Activated naive CD8-positive, alpha-beta T cell treated with anti-CD3 and anti-CD28 coated beads for 36 hours (primary cell): ENCODE measurements around the gene IL31. TPM values are rescaled to one million over a fixed set of nuclear protein-coding genes. Genes with fewer than 3 reads are reported as not detected.
"Not testable (repeated sequence)": the region's sequence is repeated elsewhere in the genome, so short reads cannot be mapped to it uniquely, and the experiment has no call there.

ENCODE experiments used
- DNase-seq: peaks from one replicate; pipeline ENCODE4 v3.0.0; 2021
- H3K27ac Mint-ChIP-seq: one replicate; pipeline ENCODE4 v1.8.0; 2022; ENCODE audit warnings: mild to moderate bottlenecking, moderate library complexity, mixed read lengths
- H3K27me3 Mint-ChIP-seq: one replicate; pipeline ENCODE4 v1.8.0; 2022; ENCODE audit warnings: mild to moderate bottlenecking, mixed read lengths
- H3K36me3 Mint-ChIP-seq: one replicate; pipeline ENCODE4 v1.8.0; 2021; ENCODE audit warnings: mild to moderate bottlenecking, mixed read lengths
- H3K4me1 Mint-ChIP-seq: one replicate; pipeline ENCODE4 v1.8.0; 2021; ENCODE audit warnings: mixed read lengths
- H3K4me3 Mint-ChIP-seq: one replicate; pipeline ENCODE4 v1.8.0; 2022; ENCODE audit warnings: mild to moderate bottlenecking, moderate library complexity, mixed read lengths
- H3K9me3 Mint-ChIP-seq: one replicate; pipeline ENCODE4 v1.8.0; 2022; ENCODE audit warnings: mixed read lengths
- total RNA-seq, 2 experiments: library from RNA; stranded (reverse); gene quantifications; one replicate each; pipeline ENCODE4 v1.2.3, GENCODE V29; 2021

The IL31 gene
- total RNA-seq, 2 experiments from 2014 or later = not detected

DNA sequence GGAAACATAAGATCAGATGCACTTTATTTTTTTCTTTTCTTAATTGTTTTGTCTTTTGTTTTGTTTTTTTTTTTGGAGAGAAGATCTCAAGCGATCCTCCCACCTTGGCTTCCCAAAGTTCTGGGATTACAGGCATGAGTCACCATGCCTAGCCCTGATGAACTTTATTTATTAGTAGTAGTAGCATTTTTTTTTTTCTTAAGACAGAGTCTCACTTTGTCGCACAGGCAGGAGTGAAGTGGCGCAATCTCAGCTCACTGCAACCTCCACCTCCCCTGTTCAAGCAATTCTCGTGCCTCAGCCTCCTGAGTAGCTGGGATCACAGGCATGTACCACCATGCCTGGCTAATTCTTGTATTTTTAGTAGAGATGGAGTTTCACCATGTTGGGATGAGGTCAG is 2.5 kb upstream of the IL31 start:
- H3K36me3 Mint-ChIP-seq, H3K27me3 Mint-ChIP-seq, DNase-seq, H3K27ac Mint-ChIP-seq, H3K4me3 Mint-ChIP-seq, H3K9me3 Mint-ChIP-seq, H3K4me1 Mint-ChIP-seq: not testable (repeated sequence)

DNA sequence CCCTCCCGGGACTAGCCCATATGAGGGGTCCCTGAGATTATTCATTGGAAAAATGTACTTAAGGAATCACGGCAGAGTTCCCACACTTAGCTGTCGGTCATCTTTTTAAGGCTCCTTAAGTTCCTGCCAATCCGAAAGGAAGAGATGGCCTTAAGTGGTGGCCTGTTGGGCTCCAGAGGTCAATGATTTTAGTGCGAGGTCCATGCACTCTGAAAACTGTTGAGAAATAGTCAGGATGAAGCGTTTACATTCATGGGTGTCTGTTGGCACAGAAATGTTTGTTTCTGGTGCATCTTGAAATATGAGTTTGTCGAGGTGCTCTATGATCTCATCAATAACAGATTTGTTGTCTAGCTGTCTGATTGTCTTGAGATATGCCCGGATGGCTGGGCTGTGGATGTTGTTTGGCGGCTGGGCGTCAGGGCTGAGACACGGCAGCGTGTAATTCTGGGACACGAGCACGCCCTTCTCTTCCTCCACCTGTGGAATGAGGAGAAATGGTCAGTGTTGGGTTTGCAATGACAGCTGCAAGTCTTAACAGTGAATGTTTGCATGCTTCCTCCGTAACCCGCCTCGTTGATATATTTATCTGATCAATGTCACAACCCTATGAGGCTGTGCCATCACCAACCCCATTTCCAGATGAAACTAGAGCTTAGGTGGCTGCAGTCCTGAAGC is 1.6 kb downstream of the IL31 start:
- Mint-ChIP-seq H3K4me3 (no peak overlapping the region), H3K9me3 (no peaks in the 10 kb centered on the region)

DNA sequence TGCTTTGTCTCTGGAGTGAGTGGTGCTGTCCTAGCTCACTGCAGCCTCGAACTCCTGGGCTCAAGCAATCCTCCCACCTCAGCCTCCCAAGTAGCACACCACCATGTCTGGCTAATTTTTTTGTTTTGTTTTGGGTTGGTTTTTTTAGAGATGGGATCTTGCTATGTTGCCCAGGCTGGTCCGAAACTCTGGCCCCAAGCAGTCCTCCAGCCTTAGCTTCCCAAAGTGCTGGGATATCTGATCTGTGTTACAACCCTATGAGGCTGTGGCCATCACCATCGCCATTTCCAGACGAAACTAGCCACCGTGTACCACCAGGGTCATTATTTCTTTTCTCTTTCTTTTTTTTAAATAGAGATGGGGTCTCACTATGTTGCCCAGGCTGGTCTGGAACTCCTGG is 2.6 kb downstream of the IL31 start:
- Mint-ChIP-seq H3K36me3 (no peaks in the 10 kb centered on the region), H3K27me3 (no peaks in the 10 kb centered on the region), H3K4me3 (no peak overlapping the region), H3K4me1 (no peaks in the 10 kb centered on the region), H3K27ac (no peak overlapping the region), H3K9me3 (no peaks in the 10 kb centered on the region)
- DNase-seq = no peak

More for the DNA sequence above, 1.6 kb downstream of the IL31 start:
- no peak overlapping the region for H3K27ac Mint-ChIP-seq
- H3K4me1 Mint-ChIP-seq = no peaks in the 10 kb centered on the region
- no peaks in the 10 kb centered on the region for H3K27me3 Mint-ChIP-seq
- no peaks in the 10 kb centered on the region for H3K36me3 Mint-ChIP-seq
- no peak for DNase-seq

DNA sequence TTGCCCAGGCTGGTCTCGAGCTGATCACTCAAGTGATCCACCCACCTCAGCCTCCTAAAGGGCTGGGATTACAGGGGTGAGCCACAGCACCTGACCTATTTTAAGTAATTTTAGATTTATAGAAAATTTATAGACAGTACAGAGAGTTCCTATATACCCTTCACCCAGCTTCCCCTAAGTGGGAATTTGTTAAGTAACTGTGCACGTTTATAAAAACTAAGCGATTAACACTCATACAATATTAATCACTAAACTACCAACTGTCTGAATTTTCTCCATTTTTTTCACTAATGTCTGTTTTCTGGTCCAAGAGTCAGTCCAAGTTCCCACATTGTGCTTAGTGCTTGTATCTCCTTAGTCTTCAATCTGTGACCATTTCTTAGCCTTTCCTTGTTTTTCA is 5.5 kb downstream of the IL31 start:
- Mint-ChIP-seq H3K4me1 (no peaks in the 10 kb centered on the region), H3K4me3 (no peak overlapping the region), H3K27ac (no peak overlapping the region), H3K27me3 (no peaks in the 10 kb centered on the region), H3K9me3 (no peaks in the 10 kb centered on the region), H3K36me3 (no peaks in the 10 kb centered on the region)
- DNase-seq = no peak

- H3K36me3 Mint-ChIP-seq = no peaks in the 10 kb centered on the region
- no peaks in the 10 kb centered on the region for H3K4me1 Mint-ChIP-seq
- no peaks in the 10 kb centered on the region for H3K9me3 Mint-ChIP-seq
- no peak for DNase-seq
- H3K4me3 Mint-ChIP-seq = no peak overlapping the region
- H3K27ac Mint-ChIP-seq = no peak overlapping the region
- H3K27me3 Mint-ChIP-seq = no peaks in the 10 kb centered on the region
Measured at GRCh38 chr12:122167356-122167925, 6.6 kb downstream of the IL31 start.

DNA sequence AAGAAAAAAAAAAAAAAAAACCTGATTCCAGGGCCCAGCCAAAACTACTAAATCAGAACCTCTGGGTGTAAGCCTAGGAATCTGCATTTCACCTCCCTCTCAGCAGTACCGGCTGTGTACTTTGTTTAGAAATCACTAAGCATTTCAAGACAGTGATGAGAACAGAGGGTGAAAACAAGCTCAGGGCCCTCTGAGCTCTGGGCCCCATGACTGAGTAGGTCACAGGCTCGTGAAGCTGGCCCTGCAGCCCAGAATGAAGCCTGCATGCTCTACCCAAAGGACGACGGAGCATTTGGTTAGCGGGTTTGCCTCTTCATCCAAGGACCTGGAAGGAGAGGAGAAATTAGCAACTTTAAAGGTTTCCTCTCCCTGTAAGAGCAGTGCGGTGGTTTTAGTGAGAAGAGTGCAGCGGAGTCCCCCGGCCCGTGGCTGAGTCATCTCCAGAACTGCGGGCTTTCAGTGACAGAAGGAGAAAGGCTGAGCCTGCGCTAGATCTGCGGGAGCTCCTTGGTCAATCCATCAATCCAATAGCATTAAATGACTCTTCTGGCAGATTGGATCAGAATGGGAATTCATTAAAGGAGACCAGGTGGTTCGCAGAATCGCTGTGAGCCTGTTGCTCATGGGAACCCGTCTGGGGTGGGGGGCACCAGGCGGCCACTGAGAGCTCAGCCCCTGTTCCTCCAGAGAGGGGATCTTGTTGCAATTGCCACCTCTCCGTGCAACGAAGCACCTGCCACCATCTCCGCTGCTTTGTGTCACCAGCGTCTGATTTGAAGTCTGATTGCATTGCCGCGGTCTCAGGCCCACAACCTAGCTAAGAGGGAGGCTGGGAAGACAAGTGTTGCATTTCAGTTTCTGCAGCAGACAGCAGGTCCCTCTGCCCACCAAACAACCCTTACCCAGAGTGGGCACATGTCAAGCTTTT is 7.3 kb downstream of the IL31 start:
- H3K4me1 Mint-ChIP-seq = peaks cover 3% of the 10 kb centered on the region
- H3K27ac Mint-ChIP-seq = no peak overlapping the region
- H3K4me3 Mint-ChIP-seq = no peak overlapping the region
- no peak for DNase-seq
- no peaks in the 10 kb centered on the region for H3K27me3 Mint-ChIP-seq
- H3K36me3 Mint-ChIP-seq = no peaks in the 10 kb centered on the region
- H3K9me3 Mint-ChIP-seq = no peaks in the 10 kb centered on the region

DNA sequence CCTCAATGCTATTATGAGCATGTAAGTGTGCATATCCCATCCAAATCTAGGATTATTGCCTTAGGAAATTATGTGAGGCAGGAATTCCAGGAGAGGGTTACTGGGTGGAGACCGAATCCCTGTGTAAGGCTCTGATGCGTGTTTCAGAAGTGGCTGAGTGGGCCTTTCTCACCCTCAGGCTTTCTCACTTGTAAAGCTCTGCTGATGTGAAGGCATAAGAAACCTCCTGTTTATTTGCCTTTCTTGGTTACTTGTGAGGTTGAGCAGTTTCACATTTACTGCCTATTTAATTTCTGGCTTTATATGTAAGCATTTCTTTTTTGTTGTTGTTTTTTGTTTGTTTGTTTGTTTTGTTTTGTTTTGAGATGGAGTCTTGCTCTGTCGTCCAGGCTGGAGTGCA is 11.0 kb downstream of the IL31 start:
- H3K4me3 Mint-ChIP-seq = no peak overlapping the region
- H3K4me1 Mint-ChIP-seq = peaks cover 5% of the 10 kb centered on the region

GRCh38 chr12:122161682-122162081 is 12.3 kb downstream of the IL31 start:
- H3K4me3 Mint-ChIP-seq = no peak overlapping the region
- H3K27me3 Mint-ChIP-seq = no peaks in the 10 kb centered on the region
- no peak overlapping the region for H3K27ac Mint-ChIP-seq
- H3K9me3 Mint-ChIP-seq = no peaks in the 10 kb centered on the region
- peaks cover 5% of the 10 kb centered on the region for H3K4me1 Mint-ChIP-seq
- no peak for DNase-seq
- no peaks in the 10 kb centered on the region for H3K36me3 Mint-ChIP-seq

More for the DNA sequence above, 11.0 kb downstream of the IL31 start:
- no peaks in the 10 kb centered on the region for H3K27me3 Mint-ChIP-seq
- H3K27ac Mint-ChIP-seq = peak overlapping the region; percentile 42
- H3K9me3 Mint-ChIP-seq = no peaks in the 10 kb centered on the region
- no peaks in the 10 kb centered on the region for H3K36me3 Mint-ChIP-seq
- DNase-seq = no peak

GRCh38 chr12:122160761-122161160 is 13.3 kb downstream of the IL31 start:
- H3K27me3 Mint-ChIP-seq = no peaks in the 10 kb centered on the region
- H3K36me3 Mint-ChIP-seq = no peaks in the 10 kb centered on the region
- H3K4me1 Mint-ChIP-seq = peaks cover 5% of the 10 kb centered on the region
- DNase-seq = no peak
- H3K27ac Mint-ChIP-seq = no peak overlapping the region
- H3K4me3 Mint-ChIP-seq = no peak overlapping the region
- H3K9me3 Mint-ChIP-seq = no peaks in the 10 kb centered on the region

DNA sequence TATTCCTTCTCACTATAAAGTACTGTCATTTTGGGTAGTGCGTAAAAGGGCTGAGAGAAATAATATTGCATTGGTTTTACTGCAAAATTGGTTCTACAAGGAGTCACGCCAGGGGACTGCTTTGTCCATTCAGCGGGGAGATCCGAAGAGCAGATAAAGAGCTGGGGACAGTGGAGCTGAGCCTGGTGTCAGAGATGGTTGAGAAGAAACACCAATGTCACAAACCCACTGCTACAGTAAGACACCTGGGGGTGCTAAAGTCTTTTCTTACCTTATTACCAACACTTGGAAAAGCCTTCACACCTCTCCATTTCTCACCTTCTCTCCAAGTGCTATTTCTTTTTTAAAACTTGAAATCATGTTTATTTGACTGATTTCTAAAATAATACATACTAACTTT is 14.1 kb downstream of the IL31 start:
- no peak for DNase-seq
- no peak overlapping the region for H3K4me3 Mint-ChIP-seq
- peaks cover 5% of the 10 kb centered on the region for H3K4me1 Mint-ChIP-seq
- H3K27ac Mint-ChIP-seq = no peak overlapping the region
- H3K36me3 Mint-ChIP-seq = no peaks in the 10 kb centered on the region
- H3K27me3 Mint-ChIP-seq = no peaks in the 10 kb centered on the region
- no peaks in the 10 kb centered on the region for H3K9me3 Mint-ChIP-seq

DNA sequence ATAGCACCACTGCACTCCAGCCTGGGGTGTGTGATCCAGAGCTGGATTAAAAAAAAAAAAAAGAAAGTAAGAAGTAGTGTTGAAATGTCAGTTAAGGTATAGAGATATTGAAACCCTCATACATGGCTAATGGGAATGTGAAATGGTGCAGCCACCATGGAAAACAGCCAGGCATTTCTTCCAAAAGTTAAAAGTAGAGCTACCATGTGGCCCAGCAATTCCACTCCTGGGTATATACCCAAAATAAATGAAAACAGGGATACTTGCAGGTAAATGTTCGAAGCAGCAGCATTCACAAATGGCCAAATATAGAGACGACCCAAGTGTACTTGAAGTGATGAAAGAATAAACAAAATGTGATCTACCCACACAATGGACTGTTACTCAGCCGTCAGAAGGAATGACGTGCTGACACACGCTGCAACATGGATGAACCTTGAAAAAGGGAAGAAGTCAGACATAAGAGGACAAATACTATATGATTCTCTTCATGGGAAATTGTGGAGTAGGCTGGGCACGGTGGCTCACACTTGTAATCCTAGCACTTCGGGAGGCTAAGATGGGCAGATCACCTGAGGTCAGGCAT is 15.2 kb downstream of the IL31 start:
- Mint-ChIP-seq H3K36me3 (no peaks in the 10 kb centered on the region), H3K27me3 (no peaks in the 10 kb centered on the region), H3K4me3 (no peak overlapping the region), H3K9me3 (no peaks in the 10 kb centered on the region), H3K4me1 (peaks cover 5% of the 10 kb centered on the region), H3K27ac (no peak overlapping the region)
- no peak for DNase-seq

DNA sequence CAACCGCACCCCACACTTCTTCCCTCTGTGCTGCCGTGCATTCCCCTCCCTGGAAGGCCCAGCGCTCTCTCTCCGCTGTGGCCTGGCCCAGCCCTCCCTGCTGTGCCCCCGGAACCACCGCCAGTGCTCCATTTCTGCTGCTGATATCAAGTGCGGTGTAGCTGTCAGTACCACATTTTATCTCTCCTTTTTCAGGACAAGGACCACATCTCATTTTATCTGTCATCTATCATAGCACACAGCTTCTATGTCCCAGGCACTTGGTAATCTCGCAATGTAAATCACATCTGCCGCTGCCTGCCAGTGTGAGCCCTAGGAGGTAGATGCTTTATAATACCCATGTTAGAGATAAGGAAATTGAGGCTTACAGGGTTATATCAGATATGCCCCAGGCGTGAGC is 18.3 kb downstream of the IL31 start:
- Mint-ChIP-seq H3K9me3 (no peaks in the 10 kb centered on the region), H3K36me3 (no peaks in the 10 kb centered on the region), H3K4me1 (no peaks in the 10 kb centered on the region), H3K4me3 (no peak overlapping the region), H3K27ac (no peak overlapping the region), H3K27me3 (no peaks in the 10 kb centered on the region)
- DNase-seq = no peak

DNA sequence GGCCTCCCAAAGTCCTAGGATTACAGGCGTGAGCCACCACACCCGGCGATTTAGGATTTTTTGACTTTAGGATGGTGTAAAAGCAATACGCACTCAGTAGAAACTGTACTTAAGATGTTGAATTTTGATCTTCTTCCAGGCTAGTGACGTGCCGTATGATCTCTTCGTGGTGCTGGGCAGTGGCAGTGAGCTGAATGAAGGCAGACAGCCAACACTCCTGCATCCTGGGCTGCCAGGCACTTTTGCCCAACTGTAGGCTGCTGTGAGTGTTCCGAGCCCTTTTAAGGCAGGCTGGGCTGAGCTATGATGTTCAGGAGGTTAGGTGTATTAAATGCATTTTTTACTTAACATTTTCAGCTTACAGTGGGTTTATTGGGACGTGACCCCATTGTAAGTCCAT is 21.3 kb downstream of the IL31 start:
- Mint-ChIP-seq H3K36me3 (no peaks in the 10 kb centered on the region), H3K27ac (no peak overlapping the region), H3K4me3 (no peak overlapping the region), H3K9me3 (no peaks in the 10 kb centered on the region), H3K4me1 (no peaks in the 10 kb centered on the region), H3K27me3 (no peaks in the 10 kb centered on the region)
- no peak for DNase-seq

- no peak overlapping the region for H3K27ac Mint-ChIP-seq
Measured at GRCh38 chr12:122150127-122150681, 23.8 kb downstream of the IL31 start.

GRCh38 chr12:122148657-122149056 is 25.4 kb downstream of the IL31 start:
- no peaks in the 10 kb centered on the region for H3K9me3 Mint-ChIP-seq
- no peak overlapping the region for H3K27ac Mint-ChIP-seq
- H3K4me1 Mint-ChIP-seq = no peaks in the 10 kb centered on the region
- H3K4me3 Mint-ChIP-seq = no peak overlapping the region
- DNase-seq = no peak
- no peaks in the 10 kb centered on the region for H3K36me3 Mint-ChIP-seq
- H3K27me3 Mint-ChIP-seq = no peaks in the 10 kb centered on the region

More at GRCh38 chr12:122150127-122150681, 23.8 kb downstream of the IL31 start:
- Mint-ChIP-seq H3K4me3 (no peak overlapping the region), H3K9me3 (no peaks in the 10 kb centered on the region), H3K27me3 (no peaks in the 10 kb centered on the region), H3K4me1 (no peaks in the 10 kb centered on the region), H3K36me3 (no peaks in the 10 kb centered on the region)
- no peak for DNase-seq
